ENCODE data around the gene CDON.
"Not testable (repeated sequence)": the region's sequence is repeated elsewhere in the genome, so short reads cannot be mapped to it uniquely, and the experiment has no call there.

CDON gene

GRCh38 chr11:125990244-125990643, 72.4 kb downstream of the CDON start:
- peak; percentile 89 for DNase-seq

- no peak for DNase-seq
These were observed 75.5 kb downstream of the CDON start for GRCh38 chr11:125987066-125987641.

- not testable (repeated sequence) for DNase-seq
These were observed 76.7 kb downstream of the CDON start for GRCh38 chr11:125985956-125986355.

GRCh38 chr11:125982348-125982730, 80.3 kb downstream of the CDON start:
- no peak for DNase-seq

- no peak for DNase-seq
These were observed 82.2 kb downstream of the CDON start for GRCh38 chr11:125980436-125980835.

GRCh38 chr11:125979511-125979910, 83.2 kb downstream of the CDON start:
- DNase-seq: no peak

GRCh38 chr11:125978778-125979407, 83.8 kb downstream of the CDON start:
- no peak for DNase-seq

GRCh38 chr11:125978181-125978716, 84.4 kb downstream of the CDON start:
- no peak for DNase-seq

- no peak for DNase-seq
These were observed 85.3 kb downstream of the CDON start for GRCh38 chr11:125977333-125977732.

GRCh38 chr11:125976156-125976555, 86.5 kb downstream of the CDON start:
- DNase-seq: no peak

- no peak for DNase-seq
These were observed 87.0 kb downstream of the CDON start for GRCh38 chr11:125975634-125976033.

GRCh38 chr11:125974284-125974683, 88.4 kb downstream of the CDON start:
- no peak for DNase-seq

GRCh38 chr11:125971618-125972017, 91.0 kb downstream of the CDON start:
- DNase-seq: no peak

- DNase-seq: no peak
These were observed 94.3 kb downstream of the CDON start for GRCh38 chr11:125968354-125968753.

GRCh38 chr11:125967515-125967914, 95.2 kb downstream of the CDON start:
- no peak for DNase-seq

- no peak for DNase-seq
These were observed 101.9 kb downstream of the CDON start for GRCh38 chr11:125960771-125961170.

- DNase-seq: no peak
These were observed 102.7 kb downstream of the CDON start for GRCh38 chr11:125959931-125960330.

GRCh38 chr11:125959511-125959910, 103.2 kb downstream of the CDON start:
- no peak for DNase-seq

- no peak for DNase-seq
These were observed 103.7 kb downstream of the CDON start for GRCh38 chr11:125958872-125959400.

GRCh38 chr11:125957618-125958332, 104.9 kb downstream of the CDON start:
- DNase-seq: no peak

GRCh38 chr11:125956391-125957134, 106.1 kb downstream of the CDON start:
- DNase-seq: no peak

GRCh38 chr11:125955856-125956255, 106.8 kb downstream of the CDON start:
- no peak for DNase-seq
